Dedifferentiated amniotic fluid mesenchymal stem cell (primary cell): Measurements from ENCODE around the gene TP53RK.

ENCODE experiments used
- DNase-seq: peaks from one replicate; pipeline ENCODE4 v3.0.0-alpha.2; 2016; ENCODE audit errors: extremely low spot score

The TP53RK gene

GRCh38 chr20:46638898-46639274 lies 50.4 kb downstream of the TP53RK start:
- DNase-seq, result no peak

- DNase-seq, result no peak
These were observed 50.9 kb downstream of the TP53RK start for GRCh38 chr20:46638134-46638897.

- no peak for DNase-seq
These were observed 51.7 kb downstream of the TP53RK start for GRCh38 chr20:46637427-46638133.

GRCh38 chr20:46637020-46637419 lies 52.2 kb downstream of the TP53RK start:
- no peak for DNase-seq

GRCh38 chr20:46636514-46636913 lies 52.7 kb downstream of the TP53RK start:
- no peak for DNase-seq

DNA sequence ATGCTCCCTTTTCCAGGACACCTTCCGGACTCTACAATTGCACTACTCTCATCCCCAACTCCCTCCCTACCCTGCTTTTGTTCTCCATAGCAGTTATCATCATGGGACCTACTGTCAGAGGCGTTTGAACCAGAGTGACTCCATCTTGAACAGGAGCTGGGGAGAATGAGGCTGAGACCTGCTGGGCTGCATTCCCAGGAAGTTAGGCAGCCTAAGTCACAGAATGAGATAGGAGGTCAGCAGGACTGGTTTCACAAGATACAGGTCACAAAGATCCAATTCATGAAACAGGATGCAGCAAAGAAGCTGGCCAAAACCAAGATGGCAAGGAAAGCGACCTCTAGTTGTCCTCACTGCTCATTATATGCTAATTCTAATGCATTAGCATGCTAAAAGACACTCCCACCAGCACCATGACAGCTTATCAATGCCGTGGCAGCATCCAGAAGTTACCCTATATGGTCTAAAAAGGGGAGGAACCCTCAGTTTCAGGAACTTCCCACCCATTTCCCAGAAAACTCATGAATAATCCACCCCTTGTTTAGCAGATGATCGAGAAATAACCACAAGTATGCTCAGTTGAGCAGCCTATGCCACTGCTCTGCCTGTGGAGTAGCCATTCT lies 53.6 kb downstream of the TP53RK start:
- no peak for DNase-seq

GRCh38 chr20:46634528-46634927 lies 54.7 kb downstream of the TP53RK start:
- DNase-seq, result no peak
